ENCODE results near the gene ASGR2. TPM values are rescaled to one million over a fixed set of nuclear protein-coding genes. Genes with fewer than 3 reads are reported as not detected.

ASGR2 gene
- total RNA-seq, 2 experiments from 2014 or later: not detected

- Mint-ChIP-seq H3K27me3 (peaks cover 10% of the 10 kb centered on the region), H3K4me1 (ENCODE audit: low read depth) (peaks cover 18% of the 10 kb centered on the region), H3K9me3 (no peaks in the 10 kb centered on the region), H3K4me3 (no peak overlapping the region), H3K36me3 (ENCODE audit: low read depth) (no peaks in the 10 kb centered on the region), H3K27ac (peak overlapping the region; percentile 85)
- ATAC-seq (peak; percentile 92), DNase-seq (peak; percentile 74)
- CTCF ChIA-PET: interaction anchor here (0.6 to 1.5 kb wide), 8 partner anchors 9 to 262 kb away, joined by 3 to 8 read pairs (median 3); no protein-coding TSS in a partner anchor
- no peak for TF ChIP-seq CTCF (IDR thresholded peaks at IDR 0.05)
- POLR2A ChIA-PET: interaction anchor here (1.1 kb wide), 1 partner anchor 14 kb away, joined by 3 read pairs; no protein-coding TSS in a partner anchor
- intact Hi-C loops (cut with micrococcal nuclease): no loop called here
These were observed 54.3 kb downstream of the ASGR2 start for GRCh38 chr17:7060165-7060891.

- no peak overlapping the region for H3K27ac Mint-ChIP-seq
- intact Hi-C loops (cut with micrococcal nuclease): no loop called here
- ChIA-PET POLR2A (no interaction called here), CTCF (interaction anchor here (0.6 to 2.6 kb wide), 2 partner anchors 118 to 143 kb away, joined by 3 to 10 read pairs; no protein-coding TSS in a partner anchor)
- H3K4me1 Mint-ChIP-seq (ENCODE audit: low read depth): peaks cover 18% of the 10 kb centered on the region
- peaks cover 9% of the 10 kb centered on the region for H3K27me3 Mint-ChIP-seq
- H3K36me3 Mint-ChIP-seq (ENCODE audit: low read depth): no peaks in the 10 kb centered on the region
- TF ChIP-seq CTCF (IDR thresholded peaks at IDR 0.05): no peak
- H3K9me3 Mint-ChIP-seq: no peaks in the 10 kb centered on the region
- no peak for DNase-seq
- no peak overlapping the region for H3K4me3 Mint-ChIP-seq
- ATAC-seq: no peak
These were observed 55.7 kb downstream of the ASGR2 start for GRCh38 chr17:7058831-7059447.

- no peak overlapping the region for H3K27ac Mint-ChIP-seq
- no peaks in the 10 kb centered on the region for H3K27me3 Mint-ChIP-seq
- ATAC-seq: no peak
- no peaks in the 10 kb centered on the region for H3K36me3 Mint-ChIP-seq (ENCODE audit: low read depth)
- ChIA-PET CTCF (interaction anchor here (0.9 kb wide), 2 partner anchors 10 to 81 kb away, joined by 3 to 4 read pairs; no protein-coding TSS in a partner anchor), POLR2A (no interaction called here)
- no peak overlapping the region for H3K4me3 Mint-ChIP-seq
- DNase-seq: no peak
- no peak for TF ChIP-seq CTCF (IDR thresholded peaks at IDR 0.05)
- no peaks in the 10 kb centered on the region for H3K9me3 Mint-ChIP-seq
- H3K4me1 Mint-ChIP-seq (ENCODE audit: low read depth): peaks cover 18% of the 10 kb centered on the region
- intact Hi-C loops (cut with micrococcal nuclease): no loop called here
These were observed 58.2 kb downstream of the ASGR2 start for GRCh38 chr17:7056386-7056785.

Other genes starting within 250 kb of the ASGR2 start
- not detected for gene ALOX12, start 118.8 kb downstream of the ASGR2 start, total RNA-seq
- 100 to 1,000 TPM in 1 of 2 experiments, 10 to 100 TPM in 1; 98.4 to 107 TPM for gene RNASEK, start 102.2 kb downstream of the ASGR2 start, total RNA-seq
- gene BCL6B, start 91.8 kb downstream of the ASGR2 start, total RNA-seq: 1 to 10 TPM; 1.2 to 2.4 TPM
- 1 to 10 TPM; 4.8 to 5.9 TPM for gene SLC16A13, start 78.8 kb downstream of the ASGR2 start, total RNA-seq
- gene SLC16A11, start 70.7 kb downstream of the ASGR2 start, total RNA-seq: 1 to 10 TPM; 3.1 to 3.4 TPM
- gene CLEC10A, start 34.6 kb downstream of the ASGR2 start, total RNA-seq: not detected
- 1 to 10 TPM; 2.6 to 3.9 TPM for gene ASGR1, start 64.5 kb upstream of the ASGR2 start, total RNA-seq
- 1 to 10 TPM; 9.5 to 9.7 TPM for gene DLG4, start 105.0 kb upstream of the ASGR2 start, total RNA-seq
- gene ACADVL, start 105.1 kb upstream of the ASGR2 start, total RNA-seq: 100 to 1,000 TPM; 288 to 291 TPM
- 10 to 100 TPM; 50.0 to 53.6 TPM for gene DVL2, start 119.7 kb upstream of the ASGR2 start, total RNA-seq
- 10 to 100 TPM; 17.8 to 24.4 TPM for gene PHF23, start 124.6 kb upstream of the ASGR2 start, total RNA-seq
- gene GABARAP, start 127.6 kb upstream of the ASGR2 start, total RNA-seq: 100 to 1,000 TPM; 104 to 118 TPM
- 100 to 1,000 TPM; 159 to 160 TPM for gene CTDNEP1, start 136.9 kb upstream of the ASGR2 start, total RNA-seq
- 10 to 100 TPM; 80.2 to 85.4 TPM for gene ELP5, start 137.4 kb upstream of the ASGR2 start, total RNA-seq
- 1 to 10 TPM; 1.5 to 1.7 TPM for gene CLDN7, start 147.7 kb upstream of the ASGR2 start, total RNA-seq
- gene SLC2A4, start 166.9 kb upstream of the ASGR2 start, total RNA-seq: under 1 TPM; 0.07 to 0.25 TPM
- under 1 TPM; 0.56 to 0.83 TPM for gene YBX2, start 179.8 kb upstream of the ASGR2 start, total RNA-seq
- gene EIF5A, start 192.8 kb upstream of the ASGR2 start, total RNA-seq: 1,000 to 10,000 TPM; 1,064 TPM
- gene GPS2, start 200.5 kb upstream of the ASGR2 start, total RNA-seq: 10 to 100 TPM; 31.8 to 36.8 TPM
- 10 to 100 TPM; 36.2 to 40.4 TPM for gene NEURL4, start 214.5 kb upstream of the ASGR2 start, total RNA-seq
- 100 to 1,000 TPM; 309 to 342 TPM for gene ACAP1, start 221.7 kb upstream of the ASGR2 start, total RNA-seq
- 10 to 100 TPM; 11.0 to 11.2 TPM for gene KCTD11, start 237.3 kb upstream of the ASGR2 start, total RNA-seq
- gene TMEM95, start 240.3 kb upstream of the ASGR2 start, total RNA-seq: not detected

Measured in activated CD8-positive, alpha-beta T cell treated with anti-CD3 and anti-CD28 coated beads for 36 hours (primary cell).